GM12878 (cell line): Measurements from ENCODE around the gene HOXD11. TPM values are rescaled to one million over a fixed set of nuclear protein-coding genes. Genes with fewer than 3 reads are reported as not detected.

Source experiments
- ATAC-seq: fragments of 200-7000 bp; cut with Tn5 transposase; 3 replicates; pipeline ENCODE4 v1.9.1; 2020; ENCODE audit warnings: mild to moderate bottlenecking, moderate library complexity
- BruUV-seq: library from RNA; stranded (reverse); fragments of 400-500 nt; replicated peaks from 2 replicates; lab custom pipeline; 2021; lab: Mats Ljungman, UMichigan
- CTCF ChIA-PET: fragments of 300-600 bp; sonication (Branson Sonifier 250); formaldehyde crosslinking; extraction: SDS; loops from one replicate; lab custom pipeline; 2021; ENCODE audit warnings: inconsistent platforms; lab: Yijun Ruan, JAX
- POLR2A ChIA-PET: fragments of 350-600 bp; formaldehyde crosslinking; extraction: SDS; loops from one replicate; lab custom pipeline; 2021; ENCODE audit warnings: inconsistent platforms; lab: Charles Lee
- RAD21 ChIA-PET: fragments of 300-600 bp; sonication (Branson Sonifier 250); formaldehyde crosslinking; loops from one replicate; lab custom pipeline; 2023; ENCODE audit warnings: antibody characterized with exemption; ENCODE audit not compliant: unreplicated experiment; lab: Charles Lee
- SMC1A ChIA-PET: fragments of 300-600 bp; sonication (Branson Sonifier 250); formaldehyde crosslinking; loops from one replicate; lab custom pipeline; 2023; ENCODE audit not compliant: unreplicated experiment, uncharacterized antibody; lab: Charles Lee
- DNase-seq: peaks from one replicate; pipeline ENCODE4 v3.0.0-alpha.2; 2011; ENCODE audit warnings: low read depth, low spot score
- FAIRE-seq: peaks from 3 replicates; lab custom pipeline; 2011; peaks lifted over from hg19 to GRCh38; lab: Jason Lieb, UNC
- H2AFZ ChIP-seq: 2 replicates; pipeline ENCODE4 v1.6.0; 2011; ENCODE audit warnings: low read depth, low read length, control low read depth; ENCODE audit not compliant: control insufficient read depth
- H3K27ac ChIP-seq: 2 replicates; pipeline ENCODE4 v1.5.1; 2011; ENCODE audit warnings: control low read depth; ENCODE audit not compliant: control insufficient read depth, insufficient read depth
- H3K27me3 ChIP-seq, 2 experiments: replicated peaks in 1 of 2; 2 replicates each; pipeline versions ENCODE4 v1.6.0 to v1.6.1; 2011; ENCODE audit warnings: low read length in 1 of 2; ENCODE audit not compliant: control insufficient read depth in 2 of 2, insufficient read depth in 2 of 2
- H3K36me3 ChIP-seq, 2 experiments: 2 replicates each; pipeline ENCODE4 v1.5.1; 2011; ENCODE audit warnings: low read length in 1 of 2; ENCODE audit not compliant: control insufficient read depth in 2 of 2, insufficient read depth in 2 of 2
- H3K4me1 ChIP-seq: 2 replicates; pipeline ENCODE4 v1.6.1; 2011; ENCODE audit warnings: mild to moderate bottlenecking, low read length, moderate library complexity, mixed read lengths; ENCODE audit not compliant: control insufficient read depth, insufficient read depth
- H3K4me2 ChIP-seq: 2 replicates; pipeline ENCODE4 v1.6.0; 2011; ENCODE audit warnings: control low read depth; ENCODE audit not compliant: control insufficient read depth, insufficient read depth
- H3K4me3 ChIP-seq: fragments of 200-600 bp; sonication (generic); 2 replicates; pipeline ENCODE4 v1.5.1; 2016
- H3K79me2 ChIP-seq: 2 replicates; pipeline ENCODE4 v1.6.0; 2011; ENCODE audit warnings: low read length; ENCODE audit not compliant: control insufficient read depth, insufficient read depth
- H3K9ac ChIP-seq: 2 replicates; pipeline ENCODE4 v1.8.0; 2011; ENCODE audit warnings: low read length, control low read depth, mixed read lengths; ENCODE audit not compliant: control insufficient read depth, insufficient read depth
- H3K9me3 ChIP-seq: replicated peaks from 3 replicates; pipeline ENCODE4 v1.5.1; 2011; ENCODE audit warnings: mild to moderate bottlenecking, low read length; ENCODE audit not compliant: control insufficient read depth, insufficient read depth
- H4K20me1 ChIP-seq: 2 replicates; pipeline ENCODE4 v1.6.0; 2011; ENCODE audit not compliant: control insufficient read depth, insufficient read depth
- CEBPB ChIP-seq, 2 experiments: fragments of 150-350 bp in 1 of 2; IDR thresholded peaks; 2 replicates each; pipeline ENCODE4 v1.6.1; 2012 to 2014; ENCODE audit warnings: low read depth in 2 of 2, low read length in 2 of 2, borderline replicate concordance in 1 of 2, inconsistent platforms in 1 of 2
- CHD2 ChIP-seq: IDR thresholded peaks from 2 replicates; pipeline ENCODE4 v1.6.1; 2011; ENCODE audit warnings: low read depth, low read length, improper control_type of control experiment, borderline replicate concordance
- CREB1 ChIP-seq: IDR thresholded peaks from 2 replicates; pipeline ENCODE4 v1.6.1; 2012; ENCODE audit warnings: low read depth, mild to moderate bottlenecking, inconsistent platforms
- GATAD2B ChIP-seq: fragments of 450-650 bp; conservative IDR thresholded peaks from 2 replicates; pipeline ENCODE4 v1.6.1; 2017; ENCODE audit warnings: low read depth, mild to moderate bottlenecking, moderate library complexity
- JUND ChIP-seq: IDR thresholded peaks from 2 replicates; pipeline ENCODE4 v1.6.1; 2012; ENCODE audit warnings: low read depth, mild to moderate bottlenecking, low read length, improper control_type of control experiment, moderate library complexity
- MYB ChIP-seq: fragments of 150-350 bp; IDR thresholded peaks from 2 replicates; pipeline ENCODE4 v1.6.1; 2014; ENCODE audit warnings: mild to moderate bottlenecking, low read depth, low read length, borderline replicate concordance
- PAX8 ChIP-seq: fragments of 450-650 bp; IDR thresholded peaks from 2 replicates; pipeline ENCODE4 v1.6.1; 2017; ENCODE audit warnings: mild to moderate bottlenecking, moderate library complexity
- RAD21 ChIP-seq: IDR thresholded peaks from 2 replicates; pipeline ENCODE4 v1.6.1; 2011; ENCODE audit warnings: mild to moderate bottlenecking, low read depth, low read length, moderate library complexity; ENCODE audit not compliant: insufficient read depth
- SRF ChIP-seq, 2 experiments: IDR thresholded peaks; 2 replicates each; pipeline ENCODE4 v1.6.1; 2011; ENCODE audit warnings: low read depth in 2 of 2, low read length in 2 of 2, mild to moderate bottlenecking in 1 of 2, moderate library complexity in 1 of 2
- STAT1 ChIP-seq: fragments of 450-650 bp; conservative IDR thresholded peaks from 2 replicates; pipeline ENCODE4 v1.6.1; 2014; ENCODE audit warnings: antibody characterized with exemption, mild to moderate bottlenecking
- STAT3 ChIP-seq: IDR thresholded peaks from 2 replicates; pipeline ENCODE4 v1.6.1; 2011; ENCODE audit warnings: low read depth, low read length, improper control_type of control experiment
- WGBS: methylation state at CpG from one replicate; pipeline ENCODE4 v1.1.6; 2016; ENCODE audit warnings: low lambda C conversion rate; ENCODE audit not compliant: insufficient replicate concordance, insufficient coverage; ENCODE audit errors: missing lambda C conversion rate; 5-methylcytosine and 5-hydroxymethylcytosine counted together
- in situ Hi-C: fragments of 300-500 bp; cut with MboI; formaldehyde crosslinking; loops from 9 replicates; pipeline ENCODE4 v1.14.3; 2018; ENCODE audit warnings: mixed read lengths
- intact Hi-C: fragments of 100-400 bp; cut with micrococcal nuclease; formaldehyde crosslinking; loops from one replicate; pipeline ENCODE4 v1.14.2; 2022; ENCODE audit not compliant: unreplicated experiment
- polyA plus RNA-seq, 11 experiments: library from polyadenylated mRNA; depleted of rRNA in 4 of 11; unstranded in 6 of 11; stranded (reverse) in 5 of 11; fragments of >200 nt; fragmentation: Nextera tagmentation in 4 of 11; fragmentation: Illumina TruSeq in 1 of 11; extraction: Ambion mirVana in 4 of 11; extraction: Trizol in 1 of 11; gene quantifications; 1 replicate in 1 of 11; 2 replicates in 10 of 11; pipeline versions ENCODE4 v1.2.1 to v1.2.3, GENCODE V29; 2011 to 2016; ENCODE audit warnings: inconsistent platforms in 2 of 11, missing spikeins in 2 of 11, low read depth in 1 of 11
- total RNA-seq, 4 experiments: library from RNA; depleted of rRNA in 3 of 4; stranded (reverse); fragments of >200 nt in 3 of 4; fragmentation: Illumina TruSeq in 1 of 4; extraction: Trizol in 1 of 4; gene quantifications; 2 replicates each; pipeline versions ENCODE4 v1.2.1 to v1.2.3, GENCODE V29; 2013 to 2021
- TF ChIP-seq, protein P1 (sequence below): IDR thresholded peaks from 2 replicates; pipeline ENCODE4 v1.6.1; 2011; ENCODE audit warnings: low read depth, low read length, improper control_type of control experiment, borderline replicate concordance
- TF ChIP-seq, protein P2 (sequence below): IDR thresholded peaks from 2 replicates; pipeline ENCODE4 v1.6.1; 2012; ENCODE audit warnings: low read depth, low read length, improper control_type of control experiment
- TF ChIP-seq, protein P3 (sequence below): IDR thresholded peaks from 2 replicates; pipeline ENCODE4 v1.6.1; 2012; ENCODE audit warnings: low read length, inconsistent platforms

HOXD11 gene
- total and polyA plus RNA-seq, 10 of the 15 experiments (the other 5 are each of a cell fraction or from before 2014, with no cell fraction given) = not detected

DNA sequence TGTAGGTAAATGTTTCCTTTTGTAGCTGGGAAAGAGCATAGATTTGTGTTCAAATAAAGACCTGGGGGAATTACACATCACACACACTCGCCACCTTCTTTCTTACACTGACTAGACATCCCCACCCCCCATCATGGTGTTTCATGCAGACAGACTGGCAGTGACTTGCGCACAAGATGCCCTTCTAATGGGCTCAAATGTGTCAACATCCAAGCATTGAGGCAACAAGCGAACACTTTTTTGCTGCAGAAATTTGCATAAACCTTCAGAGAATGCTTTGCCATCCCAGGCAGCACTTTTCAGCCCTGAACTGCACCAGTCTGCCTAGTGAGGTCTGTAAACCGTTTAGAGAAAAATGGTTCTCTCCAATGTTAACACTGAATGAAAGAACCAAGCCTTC is 27.0 kb downstream of the HOXD11 start:
- no peak overlapping the region for H2AFZ ChIP-seq
- FAIRE-seq (no peak), DNase-seq (no peak)
- no peaks in the 10 kb centered on the region for H4K20me1 ChIP-seq
- H3K27me3 ChIP-seq = peaks cover 7 to 26% of the 10 kb centered on the region in 2 experiments
- no peaks in the 10 kb centered on the region for H3K79me2 ChIP-seq
- no peak overlapping the region for H3K27ac ChIP-seq
- no peaks in the 10 kb centered on the region for H3K4me1 ChIP-seq
- no peak for TF ChIP-seq STAT3
- TF ChIP-seq, protein P1, sequence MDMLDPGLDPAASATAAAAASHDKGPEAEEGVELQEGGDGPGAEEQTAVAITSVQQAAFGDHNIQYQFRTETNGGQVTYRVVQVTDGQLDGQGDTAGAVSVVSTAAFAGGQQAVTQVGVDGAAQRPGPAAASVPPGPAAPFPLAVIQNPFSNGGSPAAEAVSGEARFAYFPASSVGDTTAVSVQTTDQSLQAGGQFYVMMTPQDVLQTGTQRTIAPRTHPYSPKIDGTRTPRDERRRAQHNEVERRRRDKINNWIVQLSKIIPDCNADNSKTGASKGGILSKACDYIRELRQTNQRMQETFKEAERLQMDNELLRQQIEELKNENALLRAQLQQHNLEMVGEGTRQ = no peak
- no peak for TF ChIP-seq PAX8
- TF ChIP-seq JUND = no peak
- TF ChIP-seq MYB = no peak
- no peak for TF ChIP-seq CHD2
- no peak for TF ChIP-seq SRF (IDR thresholded peaks at IDR 0.05; ENCODE audit: low read depth in 2 of 2, low read length in 2 of 2)
- TF ChIP-seq, protein P2, sequence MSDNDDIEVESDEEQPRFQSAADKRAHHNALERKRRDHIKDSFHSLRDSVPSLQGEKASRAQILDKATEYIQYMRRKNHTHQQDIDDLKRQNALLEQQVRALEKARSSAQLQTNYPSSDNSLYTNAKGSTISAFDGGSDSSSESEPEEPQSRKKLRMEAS = no peak
- TF ChIP-seq, protein P3, sequence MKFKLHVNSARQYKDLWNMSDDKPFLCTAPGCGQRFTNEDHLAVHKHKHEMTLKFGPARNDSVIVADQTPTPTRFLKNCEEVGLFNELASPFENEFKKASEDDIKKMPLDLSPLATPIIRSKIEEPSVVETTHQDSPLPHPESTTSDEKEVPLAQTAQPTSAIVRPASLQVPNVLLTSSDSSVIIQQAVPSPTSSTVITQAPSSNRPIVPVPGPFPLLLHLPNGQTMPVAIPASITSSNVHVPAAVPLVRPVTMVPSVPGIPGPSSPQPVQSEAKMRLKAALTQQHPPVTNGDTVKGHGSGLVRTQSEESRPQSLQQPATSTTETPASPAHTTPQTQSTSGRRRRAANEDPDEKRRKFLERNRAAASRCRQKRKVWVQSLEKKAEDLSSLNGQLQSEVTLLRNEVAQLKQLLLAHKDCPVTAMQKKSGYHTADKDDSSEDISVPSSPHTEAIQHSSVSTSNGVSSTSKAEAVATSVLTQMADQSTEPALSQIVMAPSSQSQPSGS = no peak
- no peak for TF ChIP-seq STAT1
- TF ChIP-seq CEBPB (IDR thresholded peaks at IDR 0.05; ENCODE audit: borderline replicate concordance in 1 of 2, low read depth in 2 of 2, low read length in 2 of 2) = no peak
- TF ChIP-seq RAD21 = no peak
- no peak for TF ChIP-seq CREB1
- TF ChIP-seq GATAD2B = no peak
- TF ChIP-seq, all 136 proteins: peak for 0
- Histone ChIP-seq H3K9me3 (no peaks in the 10 kb centered on the region; the same call in 2 of the 3 replicates), H3K36me3 (no peaks in the 10 kb centered on the region), H3K4me3 (no peak overlapping the region), H3K9ac (no peak overlapping the region), H3K4me2 (no peak overlapping the region)
- in situ Hi-C loops = loop anchor here (25.0 kb wide), 1 partner anchor 1203 kb away; no protein-coding TSS in a partner anchor
- RAD21 ChIA-PET = interaction anchor here (0.6 to 0.8 kb wide), 2 partner anchors 504 to 520 kb away, joined by 3 to 5 read pairs; no protein-coding TSS in a partner anchor
- BruUV-seq = no TSS peak
- 13% methylated on average over 4 of the region's 4 CpGs for WGBS
- CTCF ChIA-PET = interaction anchor here (0.8 kb wide), 1 partner anchor 518 kb away, joined by 4 read pairs; no protein-coding TSS in a partner anchor
- intact Hi-C loops = no loop called here
- ATAC-seq = no peak
- POLR2A ChIA-PET = no interaction called here
- SMC1A ChIA-PET = interaction anchor here (0.9 to 3.2 kb wide), 2 partner anchors 420 to 1014 kb away, joined by 3 to 13 read pairs; no protein-coding TSS in a partner anchor
